SK-N-SH (cell line): ENCODE measurements around the gene ASTN2. TPM values are rescaled to one million over a fixed set of nuclear protein-coding genes. Genes with fewer than 3 reads are reported as not detected.

Experiments used
- CTCF ChIA-PET: fragments of 300-600, 350-600 bp; formaldehyde crosslinking; extraction: SDS; loops from one replicate; lab custom pipeline; 2021; lab: Yijun Ruan, JAX
- POLR2A ChIA-PET: fragments of 350-600 bp; sonication (Branson Sonifier 250); formaldehyde crosslinking; extraction: SDS; loops from one replicate; lab custom pipeline; 2020; ENCODE audit warnings: antibody characterized with exemption, inconsistent platforms; lab: Yijun Ruan, JAX
- DNase-seq: peaks from one replicate; pipeline ENCODE4 v3.0.0; 2012
- H2AFZ ChIP-seq: fragments of 200-600 bp; sonication (generic); 2 replicates; pipeline ENCODE4 v1.8.1; 2016; ENCODE audit warnings: antibody characterized with exemption, mild to moderate bottlenecking, low read depth
- H3F3A ChIP-seq: fragments of 200-600 bp; sonication (generic); replicated peaks from 2 replicates; pipeline ENCODE3; 2016; ENCODE audit warnings: antibody characterized with exemption, mild to moderate bottlenecking; ENCODE audit not compliant: insufficient read depth
- H3K27ac ChIP-seq, 2 experiments: fragments of 200-500 bp in 1 of 2; fragments of 200-600 bp in 1 of 2; sonication (Bioruptor generic) in 1 of 2; sonication (generic), shearing (Covaris generic) in 1 of 2; 2 replicates each; pipeline versions ENCODE4 v1.5.1 to v1.6.1; 2014 to 2016; ENCODE audit warnings: low read depth in 2 of 2, inconsistent platforms in 1 of 2, low read length in 1 of 2, mild to moderate bottlenecking in 1 of 2, mixed read lengths in 1 of 2
- H3K27me3 ChIP-seq: fragments of 200-600 bp; sonication (generic), shearing (Covaris generic); 2 replicates; pipeline ENCODE4 v1.6.1; 2016; ENCODE audit warnings: mixed run types; ENCODE audit not compliant: insufficient read depth
- H3K36me3 ChIP-seq, 2 experiments: fragments of 200-500 bp in 1 of 2; fragments of 200-600 bp in 1 of 2; sonication (Bioruptor generic) in 1 of 2; sonication (generic) in 1 of 2; replicated peaks in 1 of 2; 2 replicates each; pipeline versions ENCODE3 to v1.5.1; 2014 to 2016; ENCODE audit warnings: low read length in 1 of 2, mild to moderate bottlenecking in 1 of 2; ENCODE audit not compliant: insufficient read depth in 2 of 2, control insufficient read depth in 1 of 2
- H3K4me1 ChIP-seq, 2 experiments: fragments of 200-500 bp in 1 of 2; fragments of 200-600 bp in 1 of 2; sonication (Bioruptor generic) in 1 of 2; sonication (generic), shearing (Covaris generic) in 1 of 2; 2 replicates each; pipeline versions ENCODE4 v1.5.1 to v1.6.1; 2014 to 2016; ENCODE audit warnings: low read depth in 1 of 2, low read length in 1 of 2, mixed run types in 1 of 2; ENCODE audit not compliant: insufficient read depth in 2 of 2, control insufficient read depth in 1 of 2
- H3K4me2 ChIP-seq: fragments of 200-600 bp; sonication (generic), shearing (Covaris generic); 2 replicates; pipeline ENCODE4 v1.6.1; 2017; ENCODE audit warnings: mixed run types
- H3K4me3 ChIP-seq, 2 experiments: fragments of 200-500 bp in 1 of 2; fragments of 200-600 bp in 1 of 2; sonication (Bioruptor generic) in 1 of 2; sonication (generic), shearing (Covaris generic) in 1 of 2; 2 replicates each; pipeline versions ENCODE4 v1.5.1 to v1.8.1; 2014 to 2016; ENCODE audit warnings: low read depth in 2 of 2, inconsistent platforms in 1 of 2, low read length in 1 of 2, mild to moderate bottlenecking in 1 of 2, mixed read lengths in 1 of 2, moderate library complexity in 1 of 2
- H3K79me2 ChIP-seq: fragments of 200-600 bp; sonication (generic); 2 replicates; pipeline ENCODE4 v1.8.1; 2017; ENCODE audit warnings: mild to moderate bottlenecking; ENCODE audit not compliant: insufficient read depth
- H3K9ac ChIP-seq: fragments of 200-600 bp; sonication (generic); 2 replicates; pipeline ENCODE4 v1.6.1; 2017; ENCODE audit warnings: mixed run types
- H3K9me2 ChIP-seq: fragments of 200-600 bp; sonication (generic); 2 replicates; pipeline ENCODE4 v1.6.1; 2017; ENCODE audit warnings: mixed run types
- H3K9me3 ChIP-seq: fragments of 200-600 bp; sonication (generic); 2 replicates; pipeline ENCODE4 v1.6.1; 2017; ENCODE audit warnings: mixed run types, mild to moderate bottlenecking, moderate library complexity
- H4K20me1 ChIP-seq: fragments of 200-600 bp; sonication (generic); 2 replicates; pipeline ENCODE4 v1.6.1; 2017; ENCODE audit warnings: mild to moderate bottlenecking, mixed run types; ENCODE audit not compliant: insufficient read depth
- EP300 ChIP-seq, 2 experiments: IDR thresholded peaks; 2 replicates each; pipeline versions ENCODE4 v1.4.0 to v1.6.1; 2012; ENCODE audit warnings: borderline replicate concordance in 1 of 2, low read depth in 1 of 2, low read length in 1 of 2
- GATA2 ChIP-seq: sonication (generic); formaldehyde crosslinking; IDR thresholded peaks from 2 replicates; pipeline ENCODE4 v1.5.0; 2020; ENCODE audit warnings: mild to moderate bottlenecking, missing genetic modification reagents
- MEF2A ChIP-seq: IDR thresholded peaks from 2 replicates; pipeline ENCODE4 v1.4.0; 2012; ENCODE audit warnings: low read depth, borderline replicate concordance
- MXI1 ChIP-seq: IDR thresholded peaks from 2 replicates; pipeline ENCODE4 v1.6.1; 2012; ENCODE audit warnings: mild to moderate bottlenecking, low read depth, low read length, improper control_type of control experiment
- NFIC ChIP-seq: IDR thresholded peaks from 2 replicates; pipeline ENCODE4 v1.4.0; 2012; ENCODE audit warnings: borderline replicate concordance
- NRF1 ChIP-seq: IDR thresholded peaks from 2 replicates; pipeline ENCODE4 v1.6.1; 2012; ENCODE audit warnings: low read depth, mild to moderate bottlenecking, low read length
- POLR2AphosphoS5 ChIP-seq: IDR thresholded peaks from 2 replicates; pipeline ENCODE4 v1.6.1; 2012; ENCODE audit warnings: low read depth, low read length
- RCOR1 ChIP-seq: fragments of 150-350 bp; IDR thresholded peaks from 2 replicates; pipeline ENCODE4 v1.6.1; 2017; ENCODE audit warnings: antibody characterized with exemption, low read length
- SMC3 ChIP-seq: IDR thresholded peaks from 2 replicates; pipeline ENCODE4 v1.6.1; 2012; ENCODE audit warnings: low read depth, low read length, improper control_type of control experiment
- TCF12 ChIP-seq: IDR thresholded peaks from 2 replicates; pipeline ENCODE4 v1.4.0; 2012
- TEAD4 ChIP-seq: IDR thresholded peaks from 2 replicates; pipeline ENCODE4 v1.4.0; 2012; ENCODE audit warnings: mild to moderate bottlenecking, borderline replicate concordance; ENCODE audit not compliant: insufficient read depth
- WGBS: methylation state at CpG from one replicate; pipeline ENCODE4 v1.1.6; 2017; ENCODE audit warnings: low lambda C conversion rate; 5-methylcytosine and 5-hydroxymethylcytosine counted together
- polyA plus RNA-seq, 3 experiments: library from polyadenylated mRNA; depleted of rRNA; stranded (reverse); fragments of >200 nt; gene quantifications; 2 replicates each; pipeline ENCODE4 v1.2.3, GENCODE V29; 2012
- TF ChIP-seq, protein P1 (sequence below): fragments of 150-350 bp; IDR thresholded peaks from 2 replicates; pipeline ENCODE4 v1.6.1; 2017; ENCODE audit warnings: antibody characterized with exemption, low read length, low read depth, borderline replicate concordance
- TF ChIP-seq, protein P2 (sequence below): IDR thresholded peaks from 2 replicates; pipeline ENCODE4; 2012

ASTN2 gene
- polyA plus RNA-seq, 1 of the 3 experiments (the other 2 are of a cell fraction), result 6.6 TPM

DNA sequence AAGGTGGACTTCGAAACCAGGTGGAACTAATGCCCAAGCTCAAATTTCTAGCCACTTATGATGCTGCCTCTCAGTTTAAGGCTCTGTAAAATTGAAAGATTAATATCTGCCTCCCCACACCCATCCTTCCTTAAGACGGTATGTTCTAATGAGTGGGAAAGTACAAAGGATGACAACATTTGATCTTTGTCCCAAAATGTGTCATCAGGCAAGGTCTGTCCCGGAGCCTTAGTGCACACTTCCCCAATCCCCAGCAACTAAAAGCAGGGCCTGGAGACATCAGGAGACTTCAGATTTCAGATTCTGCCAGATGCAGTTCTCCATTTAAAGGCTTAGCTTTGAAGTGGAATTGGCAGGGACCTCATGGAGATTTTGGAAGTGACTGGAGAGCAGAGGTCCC lies 316.5 kb downstream of the ASTN2 start:
- no peaks in the 10 kb centered on the region for H3K9me2 ChIP-seq
- DNase-seq, result no peak
- H3K79me2 ChIP-seq, result no peaks in the 10 kb centered on the region
- H3K9ac ChIP-seq, result no peak overlapping the region
- TF ChIP-seq NFIC (no peak), EP300 (IDR thresholded peaks at IDR 0.05; ENCODE audit: borderline replicate concordance in 1 of 2, low read depth in 1 of 2, low read length in 1 of 2) (no peak), MXI1 (no peak), SMC3 (no peak), POLR2AphosphoS5 (no peak), TCF12 (no peak), TEAD4 (no peak), MEF2A (no peak), GATA2 (CRISPR knock-in tag) (no peak)
- TF ChIP-seq, protein P1, sequence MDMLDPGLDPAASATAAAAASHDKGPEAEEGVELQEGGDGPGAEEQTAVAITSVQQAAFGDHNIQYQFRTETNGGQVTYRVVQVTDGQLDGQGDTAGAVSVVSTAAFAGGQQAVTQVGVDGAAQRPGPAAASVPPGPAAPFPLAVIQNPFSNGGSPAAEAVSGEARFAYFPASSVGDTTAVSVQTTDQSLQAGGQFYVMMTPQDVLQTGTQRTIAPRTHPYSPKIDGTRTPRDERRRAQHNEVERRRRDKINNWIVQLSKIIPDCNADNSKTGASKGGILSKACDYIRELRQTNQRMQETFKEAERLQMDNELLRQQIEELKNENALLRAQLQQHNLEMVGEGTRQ, result no peak
- TF ChIP-seq, all 33 proteins: peak for 0
- H3K4me2 ChIP-seq, result no peak overlapping the region
- no peaks in the 10 kb centered on the region for H3K9me3 ChIP-seq
- H4K20me1 ChIP-seq, result no peaks in the 10 kb centered on the region
- H2AFZ ChIP-seq, result no peak overlapping the region
- POLR2A ChIA-PET, result no interaction called here
- no peaks in the 10 kb centered on the region for H3F3A ChIP-seq
- H3K27ac ChIP-seq, result no peak overlapping the region
- H3K4me1 ChIP-seq, result peaks cover 0 to 15% of the 10 kb centered on the region in 2 experiments; a peak in 1 of 4 replicates
- WGBS, result 46% methylated on average over 3 of the region's 3 CpGs
- H3K36me3 ChIP-seq, result no peaks in the 10 kb centered on the region
- CTCF ChIA-PET, result no interaction called here
- no peak overlapping the region for H3K4me3 ChIP-seq
- no peaks in the 10 kb centered on the region for H3K27me3 ChIP-seq

- Histone ChIP-seq H3K4me2 (no peak overlapping the region), H3K9me3 (no peaks in the 10 kb centered on the region), H3K4me3 (no peak overlapping the region), H3K4me1 (peaks cover 0 to 16% of the 10 kb centered on the region in 2 experiments; a peak in 1 of 4 replicates), H2AFZ (no peak overlapping the region), H3K27me3 (no peaks in the 10 kb centered on the region), H4K20me1 (no peaks in the 10 kb centered on the region), H3K9me2 (no peaks in the 10 kb centered on the region), H3K27ac (no peak overlapping the region; a peak in 1 of 4 replicates), H3K36me3 (no peaks in the 10 kb centered on the region), H3F3A (no peaks in the 10 kb centered on the region), H3K79me2 (no peaks in the 10 kb centered on the region), H3K9ac (no peak overlapping the region)
- 26% methylated on average over 3 of the region's 3 CpGs for WGBS
- POLR2A ChIA-PET, result no interaction called here
- no peak for TF ChIP-seq RCOR1
- TF ChIP-seq, protein P2, sequence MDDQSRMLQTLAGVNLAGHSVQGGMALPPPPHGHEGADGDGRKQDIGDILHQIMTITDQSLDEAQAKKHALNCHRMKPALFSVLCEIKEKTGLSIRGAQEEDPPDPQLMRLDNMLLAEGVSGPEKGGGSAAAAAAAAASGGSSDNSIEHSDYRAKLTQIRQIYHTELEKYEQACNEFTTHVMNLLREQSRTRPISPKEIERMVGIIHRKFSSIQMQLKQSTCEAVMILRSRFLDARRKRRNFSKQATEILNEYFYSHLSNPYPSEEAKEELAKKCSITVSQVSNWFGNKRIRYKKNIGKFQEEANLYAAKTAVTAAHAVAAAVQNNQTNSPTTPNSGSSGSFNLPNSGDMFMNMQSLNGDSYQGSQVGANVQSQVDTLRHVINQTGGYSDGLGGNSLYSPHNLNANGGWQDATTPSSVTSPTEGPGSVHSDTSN, result no peak
- no peak for TF ChIP-seq NRF1
- CTCF ChIA-PET, result no interaction called here
- no peak for DNase-seq
These were observed 317.1 kb downstream of the ASTN2 start for GRCh38 chr9:117097761-117098160.
